Epidermal melanocyte (primary cell): Measurements from ENCODE around the gene REPS1.

Experiments used
- DNase-seq: peaks from one replicate; pipeline ENCODE4 v3.0.0; 2011; ENCODE audit warnings: low spot score; ENCODE audit not compliant: insufficient read length

REPS1 gene

DNA sequence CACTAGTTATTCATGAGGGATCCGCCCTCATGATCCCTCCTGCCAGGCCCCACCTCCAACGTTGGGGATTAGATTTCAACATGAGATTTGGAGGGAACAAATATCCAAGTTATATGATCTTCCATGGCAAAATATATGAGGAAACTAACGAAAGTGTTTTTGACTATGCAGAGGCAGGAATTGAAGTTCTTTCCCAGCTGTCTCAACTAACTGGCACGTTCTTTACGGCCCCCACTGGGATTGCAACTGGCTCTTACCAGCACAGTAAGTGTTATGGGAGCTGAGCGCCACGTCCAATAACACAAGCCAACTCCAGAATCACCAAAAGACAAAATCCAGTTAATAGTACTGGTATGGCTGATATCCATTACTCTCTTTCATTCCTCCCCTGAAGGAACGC is 125.6 kb downstream of the REPS1 start:
- no peak for DNase-seq

DNA sequence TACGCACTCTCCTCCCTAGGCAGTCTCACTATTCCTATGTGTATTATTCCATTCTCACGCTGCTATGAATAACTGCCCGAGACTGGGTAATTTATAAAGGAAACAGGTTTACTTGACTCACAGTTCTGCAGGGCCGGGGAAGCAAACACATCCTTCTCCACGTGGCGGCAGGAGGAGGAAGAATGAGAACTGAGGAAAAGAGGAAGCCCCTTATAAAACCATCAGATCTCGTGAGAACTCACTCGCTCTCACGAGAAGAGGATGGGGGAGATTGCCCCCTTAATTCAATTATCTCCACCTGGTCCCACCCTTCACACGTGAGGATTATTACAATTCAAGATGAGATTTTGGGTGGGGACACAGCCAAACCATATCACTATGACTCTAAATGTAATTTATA is 130.3 kb downstream of the REPS1 start:
- no peak for DNase-seq

DNA sequence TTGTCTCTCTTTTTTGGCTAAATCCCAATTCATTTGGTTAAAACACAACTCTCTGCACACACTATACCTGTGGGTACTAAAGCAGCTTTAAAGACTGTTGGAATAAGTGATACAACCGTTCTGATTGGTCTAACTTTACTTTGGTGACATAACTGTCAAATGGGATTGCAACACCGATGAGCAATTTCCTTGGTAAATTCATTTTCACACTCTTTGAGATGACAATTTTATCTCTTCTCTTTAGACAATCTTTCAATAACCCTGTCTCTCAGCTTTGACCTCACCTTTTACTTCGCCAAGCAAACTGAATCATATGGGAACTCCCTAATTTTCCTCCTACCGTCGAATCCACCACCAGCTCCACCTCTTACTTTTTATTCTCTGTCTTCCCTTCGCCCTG is 131.4 kb downstream of the REPS1 start:
- DNase-seq, result no peak
